Activated CD8-positive, alpha-beta memory T cell treated with anti-CD3 and anti-CD28 coated beads, Interleukin-2, amount 50 U/mL, for 1 hour (primary cell): ENCODE results near the gene ITCH.
"Not testable (repeated sequence)": the region's sequence is repeated elsewhere in the genome, so short reads cannot be mapped to it uniquely, and the experiment has no call there.

ENCODE experiments used
- DNase-seq: peaks from one replicate; pipeline ENCODE4 v3.0.0-alpha.2; 2020; ENCODE audit errors: extremely low read depth

The ITCH gene

DNA sequence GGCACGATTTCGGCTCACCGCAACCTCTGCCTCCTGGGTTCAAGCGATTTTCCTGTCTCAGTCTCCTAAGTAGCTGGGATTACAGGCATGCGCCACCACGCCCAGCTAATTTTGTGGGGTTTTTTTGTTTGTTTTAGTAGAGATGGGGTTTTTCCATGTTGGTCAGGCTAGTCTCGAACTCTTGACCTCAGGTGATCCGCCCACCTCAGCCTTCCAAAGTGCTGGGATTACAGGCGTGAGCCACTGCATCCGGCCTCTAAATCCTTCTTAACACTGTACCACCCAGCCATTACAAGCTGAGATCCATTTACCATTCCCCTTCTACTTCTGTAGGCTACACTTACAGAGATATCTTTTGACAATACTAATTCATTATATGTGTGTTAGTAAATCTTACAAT, 51.5 kb downstream of the ITCH start:
- DNase-seq, result not testable (repeated sequence)

DNA sequence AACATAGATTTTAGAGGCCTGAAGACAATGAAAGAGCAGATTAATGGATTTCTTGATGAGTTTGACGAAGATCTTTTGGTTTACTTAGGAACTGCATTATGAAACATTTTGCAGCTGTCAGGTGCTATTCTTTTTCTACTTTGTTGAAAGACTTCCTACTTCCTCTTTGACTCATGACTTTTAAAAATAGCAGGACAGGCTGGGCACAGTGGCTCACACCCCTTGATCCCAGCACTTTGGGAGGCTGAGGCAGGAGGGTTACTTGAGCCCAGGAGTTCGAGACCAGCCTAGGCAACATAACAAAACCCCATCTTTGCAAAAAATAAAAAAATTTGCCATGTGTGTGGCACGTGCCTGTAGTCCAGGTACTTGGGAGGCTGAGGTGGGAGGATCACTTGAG, 52.0 kb downstream of the ITCH start:
- DNase-seq, result no peak

DNA sequence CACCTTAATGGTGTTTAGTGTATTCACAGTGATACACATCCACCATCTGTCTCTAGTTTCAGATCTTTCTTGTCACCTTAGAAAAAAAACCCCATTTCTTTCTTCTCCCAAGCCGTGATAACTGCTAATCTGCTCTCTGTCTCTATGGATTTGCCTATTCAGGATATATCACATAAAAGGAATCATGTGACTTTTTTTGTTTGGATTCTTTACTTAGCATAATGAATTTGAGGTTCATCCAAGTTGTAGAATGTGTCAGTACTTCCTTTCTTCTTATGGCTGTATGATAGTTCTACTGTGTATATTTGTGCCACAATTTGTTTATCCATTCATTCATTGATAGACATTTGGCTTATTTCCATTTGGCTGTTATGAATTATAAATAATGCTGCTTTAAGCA, 57.1 kb downstream of the ITCH start:
- DNase-seq, result no peak

GRCh38 chr20:34420975-34421374, 57.9 kb downstream of the ITCH start:
- DNase-seq, result no peak

- no peak for DNase-seq
Measured at GRCh38 chr20:34421766-34422466, 58.8 kb downstream of the ITCH start.

- not testable (repeated sequence) for DNase-seq
Measured at GRCh38 chr20:34425032-34425690, 62.1 kb downstream of the ITCH start.

- no peak for DNase-seq
Measured at GRCh38 chr20:34426026-34426425, 63.0 kb downstream of the ITCH start.

- DNase-seq, result no peak
Measured at GRCh38 chr20:34427331-34427730, 64.3 kb downstream of the ITCH start.

DNA sequence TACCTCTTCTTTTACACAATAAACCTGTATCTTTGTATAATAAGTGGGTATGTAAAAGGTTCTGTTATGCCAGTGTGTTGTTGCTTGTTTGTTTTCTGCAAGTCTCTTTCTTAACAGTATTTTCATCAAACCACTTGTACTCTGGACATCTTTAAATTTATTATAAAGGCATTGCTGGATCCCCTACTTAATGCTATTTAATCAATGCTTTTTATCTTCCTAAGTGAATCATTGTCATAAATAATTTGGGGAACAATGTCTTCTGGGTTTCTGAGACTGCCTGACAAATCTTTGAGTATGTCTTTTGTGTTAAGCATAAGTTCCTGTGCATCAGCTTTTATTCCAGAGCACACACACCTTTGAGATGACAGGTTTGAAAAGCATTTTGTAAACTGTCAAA, 64.7 kb downstream of the ITCH start:
- DNase-seq, result no peak

DNA sequence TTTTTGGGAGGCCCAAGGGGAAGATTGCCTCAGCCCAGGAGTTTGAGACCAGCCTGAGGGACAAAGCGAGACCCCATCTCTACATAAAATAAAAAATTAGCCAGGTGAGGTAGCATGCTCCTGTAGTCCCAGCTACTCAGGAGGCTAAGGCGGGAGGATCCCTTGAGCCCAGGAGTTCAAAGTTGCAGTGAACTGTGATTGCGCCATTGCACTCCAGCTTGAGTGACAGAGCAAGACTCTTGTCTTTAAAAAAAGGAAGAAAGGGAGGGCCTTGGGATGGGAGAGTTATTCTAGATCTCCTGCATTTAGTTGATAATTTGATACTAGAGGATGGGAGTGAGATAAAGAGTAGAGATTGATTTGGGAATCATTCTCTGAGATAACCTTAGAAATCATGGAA, 68.1 kb downstream of the ITCH start:
- DNase-seq, result no peak

- not testable (repeated sequence) for DNase-seq
Measured at GRCh38 chr20:34432663-34433062, 69.6 kb downstream of the ITCH start.

GRCh38 chr20:34433391-34433790, 70.3 kb downstream of the ITCH start:
- DNase-seq, result no peak

DNA sequence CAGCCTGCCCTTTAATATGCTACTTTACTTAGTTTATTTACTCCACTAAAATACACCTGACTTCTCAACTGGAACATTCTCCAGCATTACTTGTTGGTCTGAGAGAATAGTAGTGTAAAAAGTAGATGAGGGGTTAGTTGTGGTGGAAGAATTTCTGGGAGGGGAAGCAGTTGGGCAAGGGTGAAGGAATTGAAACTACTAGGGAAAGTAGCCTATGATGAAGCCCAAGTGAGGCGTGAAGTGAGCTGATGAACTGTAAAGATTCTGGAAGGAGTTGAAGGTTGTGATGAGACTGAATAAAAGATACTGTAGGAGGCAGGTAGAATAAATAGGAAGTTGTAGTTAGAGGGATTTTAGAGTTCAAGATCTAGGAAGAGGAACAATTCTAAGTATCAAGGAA, 72.5 kb downstream of the ITCH start:
- DNase-seq, result no peak

GRCh38 chr20:34437330-34437986, 74.4 kb downstream of the ITCH start:
- no peak for DNase-seq

DNA sequence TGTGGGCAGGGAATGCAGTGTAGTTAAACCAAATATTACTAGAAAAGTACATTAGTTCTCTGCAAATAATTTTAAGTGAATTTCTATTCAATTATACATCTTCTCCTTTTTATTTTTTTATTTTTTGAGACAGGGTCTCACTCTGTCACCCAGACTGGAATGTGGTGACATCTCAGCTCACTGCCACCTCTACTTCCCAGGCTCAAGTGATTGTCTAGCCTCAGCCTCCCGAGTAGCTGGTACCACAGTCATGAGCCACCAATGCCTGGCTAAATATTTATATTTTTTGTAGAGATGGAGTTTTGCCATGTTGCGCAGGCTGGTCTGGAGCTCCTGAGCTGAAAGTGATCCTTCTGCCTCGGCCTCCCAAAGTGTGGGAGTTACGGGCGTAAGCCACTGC, 76.1 kb downstream of the ITCH start:
- no peak for DNase-seq

DNA sequence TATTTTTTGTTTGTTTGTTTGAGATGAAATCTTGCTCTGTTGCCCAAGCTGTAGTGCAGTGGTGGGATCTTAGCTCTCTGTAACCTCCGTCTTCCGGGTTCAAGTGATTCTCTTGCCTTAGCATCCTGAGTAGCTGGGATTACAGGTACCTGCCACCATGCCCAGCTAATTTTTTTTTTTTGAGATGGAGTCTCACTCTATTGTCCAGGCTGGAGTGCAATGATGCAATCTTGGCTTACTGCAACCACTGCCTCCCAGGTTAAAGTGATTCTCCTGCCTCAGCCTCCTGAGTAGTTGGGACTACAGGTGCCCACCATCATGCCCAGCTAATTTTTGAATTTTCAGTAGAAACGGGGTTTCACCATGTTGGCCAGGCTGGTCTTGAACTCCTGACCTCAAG, 78.3 kb downstream of the ITCH start:
- not testable (repeated sequence) for DNase-seq

DNA sequence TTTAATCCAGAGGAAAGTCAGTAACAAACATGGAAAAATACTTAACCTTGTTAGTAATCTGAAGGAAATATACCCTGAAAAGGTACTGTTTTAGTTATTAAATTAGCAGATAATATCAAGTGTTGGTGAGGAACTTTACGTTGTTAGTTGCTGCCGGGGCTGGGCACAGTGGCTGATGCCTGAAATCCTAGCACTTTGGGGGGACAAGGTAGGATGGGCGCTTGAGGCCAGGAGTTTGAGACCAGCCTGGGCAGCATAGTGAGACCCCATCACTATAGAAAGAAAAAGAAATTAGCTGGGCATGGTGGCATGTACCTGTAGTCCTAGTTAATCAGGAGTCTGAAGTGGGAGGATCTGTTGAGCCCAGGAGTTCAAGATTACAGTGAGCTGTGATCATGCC, 80.5 kb downstream of the ITCH start:
- DNase-seq, result no peak

- no peak for DNase-seq
Measured at GRCh38 chr20:34445177-34446065, 82.3 kb downstream of the ITCH start.

DNA sequence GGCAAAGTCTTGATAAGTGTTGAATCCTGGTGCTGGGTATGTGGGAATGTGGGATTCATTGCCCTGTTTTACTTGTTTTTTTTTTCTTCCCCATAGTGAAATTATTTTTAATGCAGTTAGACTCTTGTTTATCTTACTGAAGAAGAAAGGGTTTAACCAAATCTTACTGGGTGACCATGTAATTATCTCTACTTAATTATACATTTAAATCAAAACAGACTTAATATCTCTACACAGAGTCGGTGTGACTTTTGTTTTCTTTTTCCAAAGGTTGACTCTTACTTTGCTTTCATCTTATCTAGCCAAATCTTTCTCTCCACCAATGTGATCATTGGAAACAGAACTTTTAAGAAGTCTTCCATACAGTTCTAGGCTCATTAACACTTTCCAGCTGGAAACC, 85.4 kb downstream of the ITCH start:
- no peak for DNase-seq

DNA sequence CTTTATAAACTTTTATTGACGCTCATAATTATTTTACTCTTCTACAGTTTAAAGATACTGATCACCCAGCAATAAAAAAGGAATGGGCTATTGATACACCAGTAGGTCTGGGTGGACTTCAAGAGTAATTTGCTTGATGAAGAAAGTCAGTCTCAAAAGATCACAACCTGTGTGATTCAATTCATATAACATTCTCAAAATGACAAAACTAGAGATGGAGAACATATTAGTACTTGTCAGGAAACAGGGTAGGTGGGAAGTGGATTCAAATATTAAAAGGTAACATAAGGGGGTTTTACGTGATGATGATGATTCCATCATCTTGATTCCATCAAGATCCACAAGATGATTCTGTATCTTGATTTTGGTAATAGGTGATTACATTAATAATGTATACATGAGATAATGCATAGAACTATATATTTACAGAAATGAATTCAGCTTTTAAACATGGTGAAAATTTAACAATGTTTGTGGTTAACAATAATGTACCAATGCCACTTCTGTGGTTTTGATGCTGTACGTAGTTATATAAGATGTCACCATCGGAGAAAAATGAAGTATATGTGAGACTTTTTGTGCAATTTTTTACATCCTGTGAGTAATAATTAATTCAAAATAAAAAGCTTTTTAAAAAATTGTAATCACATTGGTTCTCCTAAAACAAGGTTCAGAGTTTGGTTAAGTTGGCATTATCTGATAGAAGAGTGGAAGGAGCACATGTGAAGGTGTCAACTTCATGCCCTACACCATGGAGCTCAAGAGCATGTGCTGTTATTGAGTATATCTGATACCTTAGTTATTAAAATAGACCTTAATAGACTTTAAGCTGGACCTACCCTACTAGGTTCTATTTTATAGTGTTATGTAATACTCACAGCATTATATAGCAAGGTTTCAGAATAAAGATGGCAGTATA, 86.9 kb downstream of the ITCH start:
- DNase-seq, result no peak
